HFFc6 (cell line): ENCODE data around the gene ZNF814. TPM values are rescaled to one million over a fixed set of nuclear protein-coding genes. Genes with fewer than 3 reads are reported as not detected.
"Not testable (repeated sequence)": the region's sequence is repeated elsewhere in the genome, so short reads cannot be mapped to it uniquely, and the experiment has no call there.

Source experiments
- DNase-seq: peaks from one replicate; pipeline ENCODE4 v3.0.0-alpha.2; 2018
- H3K27ac Mint-ChIP-seq: 2 replicates; pipeline ENCODE4 v1.8.0; 2020; ENCODE audit warnings: mild to moderate bottlenecking, mixed read lengths
- H3K27me3 Mint-ChIP-seq: 2 replicates; pipeline ENCODE4 v1.8.0; 2021; ENCODE audit warnings: mild to moderate bottlenecking, moderate library complexity, mixed read lengths; ENCODE audit not compliant: insufficient read depth
- H3K36me3 Mint-ChIP-seq: 2 replicates; pipeline ENCODE4 v1.8.0; 2021; ENCODE audit warnings: low read depth, mixed read lengths
- H3K4me1 Mint-ChIP-seq: 2 replicates; pipeline ENCODE4 v1.8.0; 2020; ENCODE audit warnings: low read depth, mixed read lengths
- H3K4me3 Mint-ChIP-seq: 2 replicates; pipeline ENCODE4 v1.8.0; 2020; ENCODE audit warnings: mild to moderate bottlenecking, moderate library complexity, mixed read lengths
- H3K9me3 Mint-ChIP-seq: 2 replicates; pipeline ENCODE4 v1.8.0; 2020; ENCODE audit warnings: mild to moderate bottlenecking, mixed read lengths
- total RNA-seq, 6 experiments: library from RNA; stranded (reverse); fragmentation: NEBNext Ultra II Directional; extraction: Animal tissue kit (Norgen Biotek cat#: 25700); gene quantifications; 2 replicates in 1 of 6; 3 replicates in 5 of 6; pipeline ENCODE4 v1.2.3, GENCODE V29; 2021
- TF ChIP-seq, protein P1 (sequence below): fragments of 200-600 bp; sonication (generic); IDR thresholded peaks from 2 replicates; pipeline ENCODE4 v1.5.0; 2021; ENCODE audit warnings: antibody characterized with exemption, mild to moderate bottlenecking

The ZNF814 gene
- total RNA-seq, 6 experiments from 2014 or later = 1.00 to 1.6 (median 1.3) TPM

DNA sequence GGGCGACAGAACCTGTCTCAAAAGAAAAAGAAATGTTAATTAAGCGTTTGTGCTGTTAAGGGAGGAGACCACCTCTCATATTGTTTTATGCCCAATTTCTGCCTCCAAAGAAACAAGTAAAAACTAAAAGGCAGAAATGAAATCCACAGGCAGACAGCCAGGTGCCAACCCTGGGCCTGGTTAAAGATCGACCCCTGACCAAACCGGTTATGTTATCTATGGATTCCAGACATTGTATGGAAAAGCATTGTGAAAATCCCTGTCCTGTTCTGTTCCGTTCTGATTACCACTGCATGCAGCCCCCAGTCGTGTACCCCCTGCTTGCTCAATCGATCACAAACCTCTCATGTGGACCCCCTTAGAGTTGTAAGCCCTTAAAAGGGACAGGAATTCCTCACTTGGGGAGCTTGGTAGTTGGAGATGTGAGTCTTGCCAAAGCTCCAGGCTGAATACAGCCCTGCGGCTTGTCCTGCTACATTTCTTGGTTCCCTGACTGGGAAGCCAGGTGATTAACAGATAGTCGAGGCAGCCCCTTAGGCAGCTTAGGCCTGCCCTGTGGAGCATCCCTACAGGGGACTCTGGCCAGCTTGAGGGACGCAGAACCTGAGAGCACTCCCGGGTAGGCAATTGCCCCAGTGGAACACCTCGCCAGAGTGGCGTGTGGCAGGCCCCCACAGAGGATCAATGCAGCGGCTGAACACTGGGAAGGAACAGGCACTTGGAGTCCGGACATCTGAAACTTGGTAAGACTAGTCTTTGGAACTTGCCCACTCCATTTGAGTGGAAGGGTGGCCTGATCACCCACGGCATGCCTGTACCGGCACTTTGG, 73.4 kb downstream of the ZNF814 start:
- Mint-ChIP-seq H3K27me3 (peaks cover 4% of the 10 kb centered on the region; the same call in 1 of the 2 replicates), H3K4me3 (peak overlapping the region; percentile 97), H3K4me1 (peaks cover 31% of the 10 kb centered on the region), H3K9me3 (no peaks in the 10 kb centered on the region), H3K27ac (peak overlapping the region; percentile 82; the same call in 1 of the 2 replicates), H3K36me3 (peaks cover 19% of the 10 kb centered on the region)
- DNase-seq = no peak
- TF ChIP-seq, protein P1, sequence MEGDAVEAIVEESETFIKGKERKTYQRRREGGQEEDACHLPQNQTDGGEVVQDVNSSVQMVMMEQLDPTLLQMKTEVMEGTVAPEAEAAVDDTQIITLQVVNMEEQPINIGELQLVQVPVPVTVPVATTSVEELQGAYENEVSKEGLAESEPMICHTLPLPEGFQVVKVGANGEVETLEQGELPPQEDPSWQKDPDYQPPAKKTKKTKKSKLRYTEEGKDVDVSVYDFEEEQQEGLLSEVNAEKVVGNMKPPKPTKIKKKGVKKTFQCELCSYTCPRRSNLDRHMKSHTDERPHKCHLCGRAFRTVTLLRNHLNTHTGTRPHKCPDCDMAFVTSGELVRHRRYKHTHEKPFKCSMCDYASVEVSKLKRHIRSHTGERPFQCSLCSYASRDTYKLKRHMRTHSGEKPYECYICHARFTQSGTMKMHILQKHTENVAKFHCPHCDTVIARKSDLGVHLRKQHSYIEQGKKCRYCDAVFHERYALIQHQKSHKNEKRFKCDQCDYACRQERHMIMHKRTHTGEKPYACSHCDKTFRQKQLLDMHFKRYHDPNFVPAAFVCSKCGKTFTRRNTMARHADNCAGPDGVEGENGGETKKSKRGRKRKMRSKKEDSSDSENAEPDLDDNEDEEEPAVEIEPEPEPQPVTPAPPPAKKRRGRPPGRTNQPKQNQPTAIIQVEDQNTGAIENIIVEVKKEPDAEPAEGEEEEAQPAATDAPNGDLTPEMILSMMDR = no peak

DNA sequence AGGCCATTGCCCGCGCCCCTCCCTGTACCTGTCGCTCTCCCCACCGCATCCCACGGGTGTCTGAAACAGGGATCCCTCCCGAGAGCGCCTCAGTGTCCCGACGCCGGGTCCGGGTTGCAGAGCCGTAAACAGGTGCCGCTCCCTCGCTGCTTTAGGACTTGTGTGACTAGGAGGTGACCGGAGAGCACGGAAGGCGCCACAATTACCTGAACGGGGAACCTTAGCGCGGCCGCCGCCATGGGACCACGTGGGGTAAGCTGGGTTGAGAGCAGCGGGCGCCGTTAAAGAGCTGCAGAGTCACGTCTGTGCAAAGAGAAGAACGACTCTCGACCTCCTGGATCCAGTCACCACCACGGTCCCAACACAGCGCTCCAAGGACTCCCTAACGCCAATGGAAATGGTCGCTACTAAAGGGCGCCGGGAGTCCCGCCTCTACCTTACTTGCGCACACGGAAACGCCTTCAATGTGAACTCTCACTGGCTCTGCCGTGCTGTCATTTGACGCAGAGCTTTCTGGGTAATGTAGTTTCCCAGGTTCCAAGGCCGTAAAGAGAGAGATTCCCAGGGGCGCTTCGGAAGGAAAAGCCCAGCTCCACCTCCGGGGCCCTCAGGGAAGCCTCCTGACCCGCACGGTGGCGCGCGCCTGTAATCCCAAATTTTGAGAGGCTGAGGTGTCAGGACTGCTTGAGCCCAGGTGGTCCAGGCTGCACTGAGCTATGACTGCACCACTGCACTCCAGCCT, 74.2 kb downstream of the ZNF814 start, which contains the start of gene ZNF552:
TSS of gene ZNF552 (minus strand) at position 409 of the 742 bp plus-strand sequence. CDS start at position 239, 170 bp downstream.
- TF ChIP-seq, protein P1 = 0 out of 2 replicates have a peak, but pooled peaks have one; percentile 12
- H3K4me1 Mint-ChIP-seq = peaks cover 28% of the 10 kb centered on the region
- peak; percentile 86 for DNase-seq
- peaks cover 14% of the 10 kb centered on the region for H3K36me3 Mint-ChIP-seq
- H3K9me3 Mint-ChIP-seq = no peaks in the 10 kb centered on the region
- peaks cover 4% of the 10 kb centered on the region; the same call in 1 of the 2 replicates for H3K27me3 Mint-ChIP-seq
- peak within 1 kb of the TSS; percentile 82 for H3K27ac Mint-ChIP-seq
- peak within 1 kb of the TSS; percentile 97 for H3K4me3 Mint-ChIP-seq

DNA sequence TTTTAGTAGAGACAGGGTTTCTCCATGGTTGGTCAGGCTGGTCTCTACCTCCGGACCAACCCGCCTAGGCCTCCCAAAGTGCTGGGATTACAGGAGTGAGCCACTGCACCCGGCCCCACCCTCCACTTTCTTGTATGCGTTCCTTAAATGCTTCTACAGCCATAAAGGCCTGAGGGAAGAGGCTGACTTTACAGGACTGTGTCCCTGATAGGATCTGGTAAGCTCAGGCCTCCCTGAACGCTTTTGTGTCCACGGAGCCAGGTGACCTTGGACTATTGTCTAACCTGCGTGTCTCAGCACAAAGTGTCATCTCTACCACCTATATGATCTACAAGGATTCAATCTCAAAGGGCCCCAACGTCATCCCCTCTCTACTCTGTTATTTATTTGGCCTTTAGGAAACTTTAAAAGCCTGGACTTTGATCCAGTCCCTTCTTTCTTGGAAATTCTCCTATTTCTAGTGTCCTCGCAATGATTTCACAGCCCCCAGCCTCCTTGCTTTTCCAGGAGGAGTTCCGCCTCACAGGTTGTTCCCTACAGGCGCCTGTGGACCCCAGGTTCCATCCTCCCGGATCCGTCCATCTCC, 74.8 kb downstream of the ZNF814 start:
- H3K4me3 Mint-ChIP-seq = peak overlapping the region; percentile 97
- H3K9me3 Mint-ChIP-seq = no peaks in the 10 kb centered on the region
- TF ChIP-seq, protein P1 = no peak
- H3K36me3 Mint-ChIP-seq = peaks cover 19% of the 10 kb centered on the region
- DNase-seq = no peak
- peaks cover 4% of the 10 kb centered on the region; the same call in 1 of the 2 replicates for H3K27me3 Mint-ChIP-seq
- peaks cover 28% of the 10 kb centered on the region for H3K4me1 Mint-ChIP-seq
- peak overlapping the region; percentile 82 for H3K27ac Mint-ChIP-seq

DNA sequence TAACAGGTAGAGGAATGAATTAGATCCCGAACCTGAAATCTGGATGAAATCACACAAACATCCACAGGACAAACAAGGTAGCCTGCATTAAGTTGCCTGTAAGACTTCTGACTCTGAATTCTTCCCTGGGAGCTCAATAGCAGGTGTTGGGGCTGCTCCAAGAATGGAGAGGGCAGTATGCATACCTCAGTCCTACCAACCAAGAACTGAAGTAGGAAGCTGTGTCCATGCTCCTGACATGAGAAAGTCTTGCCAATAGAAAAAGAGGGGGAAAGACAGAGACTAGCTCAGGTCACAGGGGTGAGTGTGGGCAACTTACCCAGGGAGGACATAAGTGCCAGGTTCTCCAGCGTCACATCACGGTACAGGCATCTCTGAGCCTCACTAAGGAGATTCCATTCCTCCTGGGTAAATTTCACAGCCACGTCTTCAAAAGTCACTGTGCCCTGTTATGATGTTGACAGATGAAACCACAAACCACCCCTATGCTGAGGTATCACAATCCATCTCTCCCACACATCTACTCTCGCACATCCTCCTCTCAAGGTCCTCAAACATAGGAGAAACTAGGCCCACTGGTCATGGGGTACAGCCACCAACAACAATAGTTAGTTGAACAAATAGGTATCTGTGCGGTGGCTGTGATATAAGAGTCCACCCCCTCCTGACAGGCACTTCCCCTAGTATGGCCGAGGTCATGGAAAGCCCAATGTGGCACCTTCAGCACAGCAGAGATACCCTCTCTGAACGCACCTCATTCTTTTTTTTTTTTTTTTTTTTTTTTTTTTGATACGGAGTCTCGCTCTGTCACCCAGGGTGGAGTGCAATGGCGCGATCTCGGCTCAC, 75.6 kb downstream of the ZNF814 start:
- not testable (repeated sequence) for H3K27me3 Mint-ChIP-seq, DNase-seq, H3K9me3 Mint-ChIP-seq, H3K27ac Mint-ChIP-seq
- peaks cover 23% of the 10 kb centered on the region for H3K4me1 Mint-ChIP-seq
- H3K4me3 Mint-ChIP-seq = peak overlapping the region; percentile 43
- H3K36me3 Mint-ChIP-seq = peaks cover 19% of the 10 kb centered on the region

DNA sequence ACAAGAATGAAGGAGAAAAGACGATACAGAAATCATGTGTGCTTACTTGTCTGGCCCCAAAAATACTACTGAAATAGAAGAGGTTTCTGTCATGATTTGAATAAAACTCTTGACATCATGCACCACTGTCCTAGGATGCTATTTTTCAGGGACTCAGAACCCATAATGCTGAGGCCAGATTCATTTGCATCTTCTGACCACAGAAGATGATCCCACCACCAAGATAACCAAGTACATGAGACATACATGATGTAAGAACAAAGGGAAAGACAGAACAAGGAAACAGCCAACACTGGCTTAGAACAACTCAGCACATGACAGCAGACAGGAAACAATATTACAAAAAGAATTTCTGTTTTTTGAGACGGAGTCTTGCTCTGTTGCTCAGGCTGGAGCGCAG, 76.6 kb downstream of the ZNF814 start:
- Mint-ChIP-seq H3K36me3 (peaks cover 26% of the 10 kb centered on the region), H3K27ac (no peak overlapping the region), H3K4me1 (peaks cover 22% of the 10 kb centered on the region), H3K9me3 (no peaks in the 10 kb centered on the region), H3K27me3 (peaks cover 4% of the 10 kb centered on the region; the same call in 1 of the 2 replicates), H3K4me3 (no peak overlapping the region)
- DNase-seq = no peak
- TF ChIP-seq, protein P1 = no peak

DNA sequence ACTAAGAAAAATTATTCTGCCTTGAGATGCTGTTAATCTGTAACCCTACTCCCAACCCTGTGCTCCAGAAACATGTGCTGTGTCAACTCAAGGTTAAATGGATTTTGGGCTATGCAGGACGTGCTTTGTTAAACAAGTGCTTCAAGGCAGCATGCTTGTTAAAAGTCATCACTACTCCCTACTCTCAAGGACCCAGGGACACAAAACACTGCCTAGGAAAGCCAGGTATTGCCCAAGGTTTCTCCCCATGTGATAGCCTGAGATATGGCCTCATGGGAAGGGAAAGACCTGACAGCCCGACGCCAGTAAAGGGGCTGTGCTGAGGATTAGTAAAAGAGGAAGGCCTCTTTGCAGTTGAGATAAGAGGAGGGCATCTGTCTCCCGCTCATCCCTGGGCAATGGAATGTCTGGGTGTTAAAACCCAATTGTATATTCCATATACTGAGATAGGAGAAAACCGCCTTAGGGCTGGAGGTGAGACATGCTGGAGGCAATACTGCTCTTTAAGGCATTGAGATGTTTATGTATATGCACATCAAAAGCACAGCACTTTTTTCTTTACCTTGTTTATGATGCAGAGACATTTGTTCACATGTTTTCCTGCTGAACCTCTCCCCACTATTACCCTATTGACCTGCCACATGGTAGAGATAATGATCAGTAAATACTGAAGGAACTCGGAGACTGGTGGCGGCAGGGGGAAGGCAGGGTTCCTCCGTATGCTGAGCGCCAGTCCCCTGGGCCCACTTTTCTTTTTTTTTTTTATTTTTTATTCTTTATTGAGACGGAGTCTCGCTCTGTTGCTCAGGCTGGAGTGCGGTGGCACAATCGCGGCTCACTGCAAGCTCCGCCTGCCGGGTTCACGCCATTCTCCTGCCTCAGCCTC, 78.2 kb downstream of the ZNF814 start:
- Mint-ChIP-seq H3K4me1 (peaks cover 22% of the 10 kb centered on the region), H3K36me3 (peaks cover 32% of the 10 kb centered on the region)
- H3K9me3 Mint-ChIP-seq, DNase-seq, H3K27ac Mint-ChIP-seq, H3K4me3 Mint-ChIP-seq, H3K27me3 Mint-ChIP-seq: not testable (repeated sequence)
